T1000 (cell line): ENCODE data around the gene INO80E.
"Not testable (repeated sequence)": the region's sequence is repeated elsewhere in the genome, so short reads cannot be mapped to it uniquely, and the experiment has no call there.

Experiments
- DNase-seq: peaks from one replicate; lab custom pipeline; 2025; ENCODE audit warnings: mixed read lengths; lab: John Stamatoyannopoulos, UW

INO80E gene

GRCh38 chr16:29995911-29996765, at the start of gene INO80E:
INO80E (plus strand) TSS chr16:29996241; CDS start chr16:29996311, 70 bp downstream.
- DNase-seq = peak; percentile 94

GRCh38 chr16:29947897-29948296, 48.1 kb upstream of the INO80E start:
- no peak for DNase-seq

- no peak for DNase-seq
Observed at GRCh38 chr16:29950806-29951461, 45.1 kb upstream of the INO80E start.

GRCh38 chr16:29951625-29952365, 44.2 kb upstream of the INO80E start:
- no peak for DNase-seq

- no peak for DNase-seq
Observed at GRCh38 chr16:29958756-29959155, 37.3 kb upstream of the INO80E start.

- no peak for DNase-seq
Observed at GRCh38 chr16:29959293-29959692, 36.7 kb upstream of the INO80E start.

GRCh38 chr16:29959821-29960220, 36.2 kb upstream of the INO80E start:
- not testable (repeated sequence) for DNase-seq

- DNase-seq = no peak
Observed at GRCh38 chr16:29961127-29961478, 34.9 kb upstream of the INO80E start.

- DNase-seq = peak; percentile 91
Observed at GRCh38 chr16:29961479-29962343, 34.3 kb upstream of the INO80E start, which contains the start of gene TMEM219. TMEM219 (plus strand) TSS chr16:29962079; CDS start chr16:29963144, 1,065 bp downstream.

GRCh38 chr16:29962344-29962994, 33.6 kb upstream of the INO80E start:
- DNase-seq = no peak

GRCh38 chr16:29963021-29963743, 32.9 kb upstream of the INO80E start:
- no peak for DNase-seq

- no peak for DNase-seq
Observed at GRCh38 chr16:29968205-29968604, 27.8 kb upstream of the INO80E start.

GRCh38 chr16:29971304-29971703, 24.7 kb upstream of the INO80E start:
- DNase-seq = no peak

- DNase-seq = no peak
Observed at GRCh38 chr16:29972500-29972899, 23.5 kb upstream of the INO80E start.

GRCh38 chr16:29972992-29973383, 23.1 kb upstream of the INO80E start:
- no peak for DNase-seq

- DNase-seq = peak; percentile 99
Observed at GRCh38 chr16:29973384-29974246, 22.4 kb upstream of the INO80E start, which contains the start of gene TAOK2. TAOK2 (plus strand) TSS chr16:29973868; CDS start chr16:29977773, 3,905 bp downstream.

- no peak for DNase-seq
Observed at GRCh38 chr16:29974291-29975133, 21.5 kb upstream of the INO80E start.

- DNase-seq = no peak
Observed at GRCh38 chr16:29975134-29975538, 20.9 kb upstream of the INO80E start.
